Esophagus squamous epithelium (tissue), 4 donors: Measurements from ENCODE around the gene NHSL1.

Experiments
- POLR2A ChIP-seq, 4 donors: fragments of 450-650 bp; IDR thresholded peaks; one replicate each; pipeline ENCODE4 v1.6.1; 2017; ENCODE audit warnings: antibody characterized with exemption in 4 of 4, mild to moderate bottlenecking in 4 of 4, moderate library complexity in 3 of 4
- TF ChIP-seq, protein P1 (sequence below), 6 experiments: fragments of 450-650 bp in 4 of 6; fragments of 200-600 bp in 2 of 6; sonication (generic) in 2 of 6; IDR thresholded peaks; one replicate each; pipeline ENCODE4 v1.5.1; 2016 to 2019; ENCODE audit warnings: antibody characterized with exemption in 6 of 6, mild to moderate bottlenecking in 4 of 6, moderate library complexity in 4 of 6

DNA sequence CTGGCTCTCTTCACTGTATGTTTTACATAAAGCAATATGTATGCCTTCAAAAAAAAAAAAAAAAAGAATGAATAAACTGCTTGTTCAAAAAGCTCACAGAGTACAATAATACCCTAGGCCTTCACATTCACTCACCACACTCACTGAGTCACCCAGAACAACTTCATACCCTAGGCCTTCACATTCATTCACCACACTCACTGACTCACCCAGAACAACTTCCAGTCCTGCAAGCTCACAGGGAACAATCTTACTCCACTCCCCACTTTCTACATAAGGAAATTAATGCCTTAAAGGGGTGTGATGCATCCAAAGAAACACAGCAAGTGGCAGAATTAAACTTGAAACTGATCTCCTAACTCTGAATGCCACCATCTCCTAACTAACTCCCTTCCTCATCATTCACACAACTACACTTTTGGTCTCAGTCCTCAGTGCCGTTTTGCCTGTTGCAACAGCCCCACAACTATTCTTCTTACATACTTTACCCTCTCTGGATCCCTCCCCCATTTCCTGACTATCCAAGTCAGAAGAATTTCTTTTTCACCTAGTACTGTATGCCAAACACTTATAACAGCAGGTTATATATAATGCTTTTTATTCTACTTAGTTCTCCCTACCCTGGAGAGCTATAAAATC lies 34.2 kb downstream of the NHSL1 start:
- TF ChIP-seq, protein P1, sequence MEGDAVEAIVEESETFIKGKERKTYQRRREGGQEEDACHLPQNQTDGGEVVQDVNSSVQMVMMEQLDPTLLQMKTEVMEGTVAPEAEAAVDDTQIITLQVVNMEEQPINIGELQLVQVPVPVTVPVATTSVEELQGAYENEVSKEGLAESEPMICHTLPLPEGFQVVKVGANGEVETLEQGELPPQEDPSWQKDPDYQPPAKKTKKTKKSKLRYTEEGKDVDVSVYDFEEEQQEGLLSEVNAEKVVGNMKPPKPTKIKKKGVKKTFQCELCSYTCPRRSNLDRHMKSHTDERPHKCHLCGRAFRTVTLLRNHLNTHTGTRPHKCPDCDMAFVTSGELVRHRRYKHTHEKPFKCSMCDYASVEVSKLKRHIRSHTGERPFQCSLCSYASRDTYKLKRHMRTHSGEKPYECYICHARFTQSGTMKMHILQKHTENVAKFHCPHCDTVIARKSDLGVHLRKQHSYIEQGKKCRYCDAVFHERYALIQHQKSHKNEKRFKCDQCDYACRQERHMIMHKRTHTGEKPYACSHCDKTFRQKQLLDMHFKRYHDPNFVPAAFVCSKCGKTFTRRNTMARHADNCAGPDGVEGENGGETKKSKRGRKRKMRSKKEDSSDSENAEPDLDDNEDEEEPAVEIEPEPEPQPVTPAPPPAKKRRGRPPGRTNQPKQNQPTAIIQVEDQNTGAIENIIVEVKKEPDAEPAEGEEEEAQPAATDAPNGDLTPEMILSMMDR (IDR thresholded peaks at IDR 0.05) = no peak
- TF ChIP-seq POLR2A (IDR thresholded peaks at IDR 0.05) = no peak
